ENCODE measurements around the gene CASD1. TPM values are rescaled to one million over a fixed set of nuclear protein-coding genes. Genes with fewer than 3 reads are reported as not detected.

The CASD1 gene
- total RNA-seq, 4 donors from 2014 or later, result 9.8 to 25.0 (median 14.2) TPM

GRCh38 chr7:94556028-94556427, 46.4 kb downstream of the CASD1 start:
- H3K4me1 ChIP-seq, result no peaks in the 10 kb centered on the region
- H3K9me3 ChIP-seq, result no peaks in the 10 kb centered on the region
- no peak overlapping the region for H3K27ac ChIP-seq
- no peaks in the 10 kb centered on the region for H3K27me3 ChIP-seq
- intact Hi-C loops (cut with DNase I; ENCODE audit: low total_unique reads), result no loop called here
- TF ChIP-seq CTCF (IDR thresholded peaks at IDR 0.05 in 4 of 5, conservative IDR thresholded peaks at IDR 0.05 in 1 of 5), result no peak
- TF ChIP-seq POLR2A (IDR thresholded peaks at IDR 0.05), result no peak
- H3K36me3 ChIP-seq, result peaks cover 0 to 24% of the 10 kb centered on the region in 2 donors
- in situ Hi-C loops (cut with MboI; ENCODE audit: low sequenced_read_pairs in 4 of 4), result no loop called here
- ATAC-seq (no peak), DNase-seq (no peak)
- H3K4me3 ChIP-seq, result no peak overlapping the region

- ATAC-seq (no peak), DNase-seq (no peak)
- H3K4me3 ChIP-seq, result no peak overlapping the region
- H3K4me1 ChIP-seq, result no peaks in the 10 kb centered on the region
- no peaks in the 10 kb centered on the region for H3K9me3 ChIP-seq
- in situ Hi-C loops (cut with MboI; ENCODE audit: low sequenced_read_pairs in 4 of 4), result no loop called here
- no peak overlapping the region for H3K27ac ChIP-seq
- intact Hi-C loops (cut with DNase I; ENCODE audit: low total_unique reads), result no loop called here
- H3K27me3 ChIP-seq, result no peaks in the 10 kb centered on the region
- H3K36me3 ChIP-seq, result peaks cover 0 to 23% of the 10 kb centered on the region in 2 donors
- TF ChIP-seq POLR2A (IDR thresholded peaks at IDR 0.05) (no peak), CTCF (IDR thresholded peaks at IDR 0.05 in 4 of 5, conservative IDR thresholded peaks at IDR 0.05 in 1 of 5) (no peak)
Measured at GRCh38 chr7:94557215-94557614, 47.6 kb downstream of the CASD1 start.

- Histone ChIP-seq H3K4me1 (no peaks in the 10 kb centered on the region), H3K9me3 (no peaks in the 10 kb centered on the region), H3K36me3 (peaks cover 0 to 5% of the 10 kb centered on the region in 2 donors), H3K4me3 (no peak overlapping the region), H3K27ac (no peak overlapping the region), H3K27me3 (no peaks in the 10 kb centered on the region)
- DNase-seq (no peak), ATAC-seq (no peak)
- TF ChIP-seq POLR2A (IDR thresholded peaks at IDR 0.05) (no peak), CTCF (IDR thresholded peaks at IDR 0.05 in 4 of 5, conservative IDR thresholded peaks at IDR 0.05 in 1 of 5) (no peak)
- in situ Hi-C loops (cut with MboI; ENCODE audit: low sequenced_read_pairs in 4 of 4), result no loop called here
- intact Hi-C loops (cut with DNase I; ENCODE audit: low total_unique reads), result no loop called here
Measured at GRCh38 chr7:94559972-94560371, 50.4 kb downstream of the CASD1 start.

GRCh38 chr7:94561841-94562514, 52.4 kb downstream of the CASD1 start:
- no peaks in the 10 kb centered on the region for H3K9me3 ChIP-seq
- DNase-seq (no peak), ATAC-seq (no peak)
- H3K27ac ChIP-seq, result no peak overlapping the region
- TF ChIP-seq POLR2A (IDR thresholded peaks at IDR 0.05) (no peak), CTCF (IDR thresholded peaks at IDR 0.05 in 4 of 5, conservative IDR thresholded peaks at IDR 0.05 in 1 of 5) (no peak)
- intact Hi-C loops (cut with DNase I; ENCODE audit: low total_unique reads) (no loop called here), in situ Hi-C loops (cut with MboI; ENCODE audit: low sequenced_read_pairs in 4 of 4) (no loop called here)
- H3K36me3 ChIP-seq, result peaks cover 0 to 5% of the 10 kb centered on the region in 2 donors
- H3K27me3 ChIP-seq, result no peaks in the 10 kb centered on the region
- no peaks in the 10 kb centered on the region for H3K4me1 ChIP-seq
- H3K4me3 ChIP-seq, result no peak overlapping the region

GRCh38 chr7:94562525-94562924, 52.9 kb downstream of the CASD1 start:
- TF ChIP-seq CTCF (IDR thresholded peaks at IDR 0.05 in 4 of 5, conservative IDR thresholded peaks at IDR 0.05 in 1 of 5) (no peak), POLR2A (IDR thresholded peaks at IDR 0.05) (no peak)
- Histone ChIP-seq H3K27ac (no peak overlapping the region), H3K36me3 (no peaks in the 10 kb centered on the region), H3K27me3 (no peaks in the 10 kb centered on the region), H3K4me1 (no peaks in the 10 kb centered on the region), H3K9me3 (no peaks in the 10 kb centered on the region), H3K4me3 (no peak overlapping the region)
- no peak for ATAC-seq
- no peak for DNase-seq
- intact Hi-C loops (cut with DNase I; ENCODE audit: low total_unique reads), result no loop called here
- in situ Hi-C loops (cut with MboI; ENCODE audit: low sequenced_read_pairs in 4 of 4), result no loop called here

Measured in gastrocnemius medialis (tissue), 4 donors.